HG02678 (cell line): Measurements from ENCODE around the gene ACSF3.
"Not testable (repeated sequence)": the region's sequence is repeated elsewhere in the genome, so short reads cannot be mapped to it uniquely, and the experiment has no call there.

Experiments
- ATAC-seq: cut with Tn5 transposase; IDR thresholded peaks from one replicate; pipeline ENCODE4 v1.9.1; 2021; ENCODE audit warnings: mild to moderate bottlenecking, moderate library complexity; ENCODE audit not compliant: unreplicated experiment

Gene ACSF3

GRCh38 chr16:89187032-89187769 is 93.5 kb downstream of the ACSF3 start:
- no peak for ATAC-seq

GRCh38 chr16:89187770-89188392 is 94.2 kb downstream of the ACSF3 start:
- ATAC-seq, result no peak

- not testable (repeated sequence) for ATAC-seq
These were observed 95.1 kb downstream of the ACSF3 start for GRCh38 chr16:89188471-89189357.

DNA sequence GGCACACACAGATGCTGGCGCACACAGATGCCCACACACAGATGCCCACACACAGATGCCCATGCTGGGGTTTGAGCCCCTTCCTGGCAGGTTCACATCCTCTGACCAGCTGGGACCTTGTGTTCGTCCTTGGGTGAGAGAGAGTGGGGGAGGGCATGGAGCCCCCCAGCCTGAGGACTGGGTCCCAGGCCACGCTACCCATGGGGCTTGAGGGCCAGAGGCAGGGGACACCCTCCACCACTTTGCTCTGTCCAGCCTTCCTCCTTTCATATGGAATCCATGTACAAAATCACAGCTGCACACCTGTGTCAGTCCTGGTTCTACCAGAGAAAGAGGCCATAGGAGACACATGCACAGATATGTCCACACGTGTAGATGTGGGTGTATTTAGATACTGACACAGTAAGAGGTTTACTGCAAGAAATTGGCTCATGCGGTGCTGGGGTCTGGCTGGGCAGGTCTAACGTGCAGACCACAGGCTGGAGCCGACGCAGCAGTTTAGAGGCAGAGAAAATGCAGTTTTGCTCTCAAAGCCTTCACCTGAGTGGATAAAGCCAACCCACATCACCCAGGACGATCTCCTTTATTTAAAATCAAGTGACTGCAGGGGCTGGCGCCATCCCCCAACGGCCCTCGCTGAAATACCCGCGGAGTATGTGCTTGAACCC is 95.8 kb downstream of the ACSF3 start:
- no peak for ATAC-seq

GRCh38 chr16:89190150-89190958 is 96.7 kb downstream of the ACSF3 start:
- ATAC-seq, result no peak

DNA sequence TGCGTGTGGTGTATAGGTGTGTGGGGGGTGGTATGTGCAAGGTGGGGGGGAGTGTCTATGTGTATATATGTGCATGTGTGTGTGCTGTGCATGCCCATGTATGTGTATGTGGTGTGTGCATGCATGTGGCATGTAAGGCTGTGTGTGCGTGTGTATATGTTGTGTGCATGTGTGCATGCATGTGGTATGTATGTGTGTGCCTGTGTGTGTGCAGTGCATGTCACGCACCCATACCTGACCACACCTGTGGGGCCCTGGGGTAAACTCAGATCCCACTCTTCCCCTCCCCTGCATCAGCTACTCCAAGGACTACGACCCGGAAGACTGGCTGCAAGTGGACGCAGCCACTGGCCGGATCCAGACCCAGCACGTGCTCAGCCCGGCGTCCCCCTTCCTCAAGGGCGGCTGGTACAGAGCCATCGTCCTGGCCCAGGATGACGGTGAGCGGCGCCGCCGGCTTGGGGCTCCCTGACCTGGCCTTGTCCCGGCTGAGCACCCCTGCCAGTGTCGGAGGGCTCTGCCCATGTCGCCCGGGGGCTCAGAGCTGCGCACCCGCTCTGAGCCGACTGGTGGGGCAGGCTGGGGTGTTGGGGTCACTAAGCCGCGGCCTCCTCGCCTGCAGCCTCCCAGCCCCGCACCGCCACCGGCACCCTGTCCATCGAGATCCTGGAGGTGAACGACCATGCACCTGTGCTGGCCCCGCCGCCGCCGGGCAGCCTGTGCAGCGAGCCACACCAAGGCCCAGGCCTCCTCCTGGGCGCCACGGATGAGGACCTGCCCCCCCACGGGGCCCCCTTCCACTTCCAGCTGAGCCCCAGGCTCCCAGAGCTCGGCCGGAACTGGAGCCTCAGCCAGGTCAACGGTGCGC is 97.6 kb downstream of the ACSF3 start:
- ATAC-seq, result no peak

- no peak for ATAC-seq
These were observed 98.2 kb downstream of the ACSF3 start for GRCh38 chr16:89191901-89192185.

DNA sequence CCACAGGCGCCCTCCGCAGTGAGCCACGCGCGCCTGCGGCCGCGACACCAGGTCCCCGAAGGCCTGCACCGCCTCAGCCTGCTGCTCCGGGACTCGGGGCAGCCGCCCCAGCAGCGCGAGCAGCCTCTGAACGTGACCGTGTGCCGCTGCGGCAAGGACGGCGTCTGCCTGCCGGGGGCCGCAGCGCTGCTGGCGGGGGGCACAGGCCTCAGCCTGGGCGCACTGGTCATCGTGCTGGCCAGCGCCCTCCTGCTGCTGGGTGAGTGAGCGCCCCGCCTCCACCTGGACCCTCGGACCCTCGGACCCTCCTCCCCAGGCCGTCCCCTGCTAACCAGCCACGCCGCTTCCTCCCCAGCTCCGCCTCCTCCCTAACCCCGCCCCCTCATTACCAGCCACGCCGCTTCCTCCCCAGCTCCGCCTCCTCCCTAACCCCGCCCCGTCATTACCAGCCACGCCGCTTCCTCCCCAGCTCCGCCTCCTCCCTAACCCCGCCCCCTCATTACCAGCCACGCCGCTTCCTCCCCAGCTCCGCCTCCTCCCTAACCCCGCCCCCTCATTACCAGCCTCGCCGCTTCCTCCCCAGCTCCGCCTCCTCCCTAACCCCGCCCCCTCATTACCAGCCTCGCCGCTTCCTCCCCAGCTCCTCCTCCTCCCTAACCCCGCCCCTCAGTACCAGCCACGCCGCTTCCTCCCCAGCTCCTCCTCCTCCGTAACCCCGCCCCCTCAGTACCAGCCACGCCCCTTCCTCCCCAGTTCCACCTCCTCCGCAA is 98.7 kb downstream of the ACSF3 start:
- peak; percentile 47 for ATAC-seq

GRCh38 chr16:89192956-89193575 is 99.4 kb downstream of the ACSF3 start:
- no peak for ATAC-seq

GRCh38 chr16:89193576-89194293 is 100.1 kb downstream of the ACSF3 start:
- no peak for ATAC-seq

DNA sequence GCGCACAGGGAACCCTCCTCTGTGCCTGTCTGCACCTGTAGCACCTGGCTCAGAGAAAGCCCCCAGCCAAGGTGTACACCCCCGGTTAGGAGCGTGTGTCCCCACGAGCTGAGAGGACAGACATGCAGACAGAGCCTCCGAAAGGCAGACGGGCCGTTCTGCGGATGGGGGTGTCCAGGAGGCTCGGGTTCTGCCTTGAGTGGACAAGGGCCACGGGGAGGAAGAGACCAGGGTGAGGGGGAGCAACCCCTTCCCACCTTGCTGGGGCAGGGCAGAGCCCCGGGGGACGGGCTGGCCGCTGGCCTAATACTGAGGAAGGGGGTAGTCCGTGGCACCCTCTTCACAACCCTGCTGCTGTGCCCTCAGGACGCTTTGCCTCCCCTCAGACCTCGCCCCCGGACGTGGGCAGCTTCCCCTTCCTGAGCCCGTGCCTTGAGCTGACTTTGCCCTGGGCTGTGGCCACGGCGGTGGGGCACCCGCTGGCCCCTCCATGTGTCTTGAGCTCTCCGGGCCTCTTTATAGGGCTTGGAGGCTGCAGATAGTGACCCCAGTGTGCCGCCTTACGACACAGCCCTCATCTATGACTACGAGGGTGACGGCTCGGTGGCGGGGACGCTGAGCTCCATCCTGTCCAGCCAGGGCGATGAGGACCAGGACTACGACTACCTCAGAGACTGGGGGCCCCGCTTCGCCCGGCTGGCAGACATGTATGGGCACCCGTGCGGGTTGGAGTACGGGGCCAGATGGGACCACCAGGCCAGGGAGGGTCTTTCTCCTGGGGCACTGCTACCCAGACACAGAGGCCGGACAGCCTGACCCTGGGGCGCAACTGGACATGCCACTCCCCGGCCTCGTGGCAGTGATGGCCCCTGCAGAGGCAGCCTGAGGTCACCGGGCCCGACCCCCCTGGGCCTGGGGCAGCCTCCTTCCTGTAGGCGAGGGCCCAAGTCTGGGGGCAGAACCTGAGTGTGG is 101.0 kb downstream of the ACSF3 start:
- ATAC-seq, result no peak

DNA sequence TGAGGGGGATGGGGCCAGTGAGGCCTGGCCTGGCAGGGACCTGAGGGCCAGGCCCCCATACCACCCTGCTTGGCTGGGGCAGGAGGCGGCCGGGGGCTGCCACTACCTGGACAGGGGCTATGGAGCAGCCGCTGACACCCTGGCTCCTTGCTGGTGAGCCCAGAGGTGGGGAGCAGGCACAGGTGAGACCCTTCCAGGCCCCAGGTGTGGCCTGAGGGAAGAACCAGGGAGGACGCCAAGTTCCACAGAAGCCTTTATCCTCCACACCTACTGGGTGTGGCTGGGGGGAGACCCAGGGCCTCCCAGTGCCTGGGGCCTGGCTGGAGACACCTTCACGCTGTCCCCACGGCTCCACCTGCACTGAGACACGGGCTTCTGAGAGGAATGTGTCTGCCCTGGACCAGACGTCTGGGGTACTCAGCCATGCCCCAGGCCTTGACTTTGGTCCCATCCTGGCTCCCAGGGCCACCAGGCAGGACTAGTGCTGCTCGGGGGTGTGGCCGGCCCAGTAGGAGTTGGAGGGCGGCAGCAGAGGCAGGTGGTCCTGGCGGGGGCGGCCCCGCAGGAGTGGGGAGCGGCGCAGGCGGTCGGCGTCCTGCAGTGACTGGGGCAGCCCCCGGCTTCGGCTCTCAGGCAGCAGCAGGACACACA is 102.0 kb downstream of the ACSF3 start:
- no peak for ATAC-seq

DNA sequence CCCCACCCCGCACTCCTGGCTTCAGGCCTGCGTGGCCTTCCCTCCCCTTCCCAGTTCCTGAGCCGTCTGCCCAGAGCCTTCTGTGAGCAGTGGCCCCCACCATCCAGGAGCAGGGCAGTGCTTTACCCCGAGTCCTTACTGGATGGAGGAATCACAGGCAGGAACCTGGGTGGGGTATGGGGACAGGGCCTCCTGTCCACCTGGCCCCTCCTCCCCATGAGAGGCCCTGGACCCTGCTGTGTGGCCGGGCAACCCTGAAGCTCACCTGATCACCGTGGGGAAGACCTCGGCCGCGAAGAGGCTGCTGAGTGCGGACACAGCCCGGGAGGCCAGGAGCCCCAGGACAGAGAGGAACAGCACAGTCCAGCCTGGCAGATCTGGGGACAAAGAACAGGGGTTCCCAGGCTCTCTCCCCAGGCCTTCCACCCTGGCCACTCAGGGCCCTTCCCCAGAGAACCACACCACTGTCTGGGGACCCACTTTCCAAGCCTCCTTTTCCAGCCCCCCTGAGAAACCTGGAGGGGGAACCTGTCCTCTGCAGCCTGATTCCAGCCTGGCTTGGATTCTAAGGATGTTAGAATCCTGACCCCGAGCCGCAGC is 103.5 kb downstream of the ACSF3 start:
- no peak for ATAC-seq

DNA sequence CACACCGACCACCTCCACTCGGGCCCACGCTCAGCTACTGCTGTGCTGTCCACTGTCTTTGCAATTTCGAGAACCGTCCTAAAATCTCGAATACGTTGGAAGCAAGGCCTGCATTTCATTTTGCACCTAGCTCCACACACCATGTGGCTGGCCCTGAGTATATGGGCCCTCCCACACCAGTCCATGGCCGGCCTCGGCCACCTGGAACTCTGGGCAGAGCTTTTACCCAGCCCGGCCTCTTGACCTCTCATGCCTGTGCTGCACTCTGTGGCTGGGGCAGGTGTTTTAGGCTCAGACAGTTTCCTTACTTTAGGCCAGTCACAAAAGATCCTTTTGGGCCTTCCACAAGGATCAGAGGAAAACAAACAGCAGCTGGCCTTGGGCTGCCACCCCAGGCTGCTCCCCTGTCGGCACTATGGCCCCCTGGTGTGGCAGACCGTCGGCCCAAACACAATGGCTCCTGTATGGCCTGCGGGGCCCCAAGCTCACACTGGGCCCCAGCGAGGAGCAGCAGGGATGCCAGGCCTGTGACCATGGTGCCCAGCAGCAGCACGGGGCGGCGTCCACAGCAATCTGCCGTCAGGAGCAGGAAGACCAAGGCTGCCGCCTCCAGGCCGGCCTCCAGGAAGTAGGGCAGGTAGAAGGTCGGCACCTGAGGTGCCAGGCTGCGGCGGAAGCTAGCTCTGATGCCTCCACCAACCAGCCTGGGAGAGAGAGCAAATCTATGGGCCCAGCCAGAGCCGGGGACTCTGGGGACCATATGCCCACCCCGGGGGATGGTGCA is 104.2 kb downstream of the ACSF3 start:
- no peak for ATAC-seq
